H1 (cell line): ENCODE data around the gene PITRM1. TPM values are rescaled to one million over a fixed set of nuclear protein-coding genes. Genes with fewer than 3 reads are reported as not detected.

Experiments
- CTCF ChIA-PET: fragments of 300-600 bp; sonication (Branson Sonifier 250); formaldehyde crosslinking; loops from one replicate; lab custom pipeline; 2021; ENCODE audit not compliant: partially characterized antibody; lab: Charles Lee
- POLR2A ChIA-PET: fragments of 300-600 bp; sonication (Branson Sonifier 250); formaldehyde crosslinking; loops from one replicate; lab custom pipeline; 2021; ENCODE audit warnings: inconsistent platforms; ENCODE audit not compliant: partially characterized antibody; lab: Charles Lee
- DNase-seq, 2 experiments: peaks; one replicate each; pipeline versions ENCODE4 v3.0.0 to v3.0.0-alpha.2; 2010 to 2022; ENCODE audit warnings: low spot score in 2 of 2, low read depth in 1 of 2, mixed read lengths in 1 of 2
- FAIRE-seq: peaks from 2 replicates; lab custom pipeline; 2011; peaks lifted over from hg19 to GRCh38; lab: Jason Lieb, UNC
- H2AFZ ChIP-seq: 2 replicates; pipeline ENCODE4 v1.8.1; 2012; ENCODE audit warnings: low read length, inconsistent platforms
- H2AK5ac ChIP-seq: 2 replicates; pipeline ENCODE4 v1.6.1; 2013; ENCODE audit warnings: low read depth, low read length
- H2BK120ac ChIP-seq: replicated peaks from 2 replicates; pipeline ENCODE3; 2013; ENCODE audit warnings: low read depth, low read length, inconsistent platforms
- H2BK12ac ChIP-seq: 2 replicates; pipeline ENCODE4 v1.6.1; 2013; ENCODE audit warnings: low read depth, low read length
- H2BK15ac ChIP-seq: 2 replicates; pipeline ENCODE4 v1.6.1; 2013; ENCODE audit warnings: low read length
- H2BK20ac ChIP-seq: 2 replicates; pipeline ENCODE4 v1.6.1; 2013; ENCODE audit warnings: low read length
- H2BK5ac ChIP-seq: 2 replicates; pipeline ENCODE4 v1.6.1; 2013; ENCODE audit warnings: low read depth, low read length
- H3K14ac ChIP-seq: 2 replicates; pipeline ENCODE4 v1.6.1; 2013; ENCODE audit warnings: inconsistent platforms; ENCODE audit not compliant: insufficient read length
- H3K18ac ChIP-seq: 2 replicates; pipeline ENCODE4 v1.6.1; 2013; ENCODE audit warnings: low read length; ENCODE audit errors: extremely low read depth
- H3K23ac ChIP-seq: 2 replicates; pipeline ENCODE4 v1.6.1; 2013; ENCODE audit warnings: inconsistent platforms; ENCODE audit not compliant: insufficient read length
- H3K23me2 ChIP-seq: 2 replicates; pipeline ENCODE4 v1.6.1; 2013; ENCODE audit warnings: low read depth, low read length
- H3K27ac ChIP-seq: 2 replicates; pipeline ENCODE4 v1.6.1; 2011; ENCODE audit warnings: low read depth, low read length, inconsistent platforms
- H3K27me3 ChIP-seq, 4 experiments: replicated peaks in 1 of 4; 1 replicate in 1 of 4; 2 replicates in 3 of 4; pipeline versions ENCODE4 v1.6.1 to v1.8.1; 2011 to 2013; ENCODE audit warnings: low read length in 3 of 4, mild to moderate bottlenecking in 3 of 4, inconsistent platforms in 2 of 4, mixed read lengths in 2 of 4, moderate library complexity in 1 of 4; ENCODE audit not compliant: control insufficient read depth in 3 of 4, insufficient read depth in 3 of 4; ENCODE audit errors: extremely low read depth in 1 of 4
- H3K36me3 ChIP-seq, 4 experiments: 2 replicates each; pipeline versions ENCODE4 v1.6.1 to v1.8.1; 2011 to 2013; ENCODE audit warnings: mild to moderate bottlenecking in 4 of 4, low read length in 3 of 4, moderate library complexity in 2 of 4, control low read depth in 1 of 4, inconsistent platforms in 1 of 4; ENCODE audit not compliant: insufficient read depth in 4 of 4, control insufficient read depth in 2 of 4
- H3K4ac ChIP-seq: replicated peaks from 2 replicates; pipeline ENCODE3; 2013; ENCODE audit warnings: low read length, low read depth, mixed read lengths, inconsistent platforms; ENCODE audit not compliant: insufficient read length
- H3K4me1 ChIP-seq, 4 experiments: replicated peaks in 1 of 4; 1 replicate in 1 of 4; 2 replicates in 3 of 4; pipeline versions ENCODE4 v1.6.1 to v1.8.1; 2011 to 2013; ENCODE audit warnings: low read length in 3 of 4, inconsistent platforms in 2 of 4, mixed read lengths in 1 of 4; ENCODE audit not compliant: insufficient read depth in 4 of 4, control insufficient read depth in 3 of 4
- H3K4me2 ChIP-seq, 2 experiments: 2 replicates each; pipeline versions ENCODE4 v1.6.1 to v1.8.1; 2011 to 2013; ENCODE audit warnings: low read depth in 2 of 2, low read length in 2 of 2, control low read depth in 1 of 2, inconsistent platforms in 1 of 2, mild to moderate bottlenecking in 1 of 2; ENCODE audit not compliant: insufficient read depth in 1 of 2
- H3K4me3 ChIP-seq, 4 experiments: fragments of 200-600, 300-600 bp in 1 of 4; sonication (generic), shearing (Covaris generic), sonication (Bioruptor Twin) in 1 of 4; 2 replicates each; pipeline versions ENCODE4 v1.5.1 to v1.8.1; 2011 to 2016; ENCODE audit warnings: low read length in 4 of 4, low read depth in 3 of 4, control low read depth in 2 of 4, inconsistent platforms in 2 of 4, mild to moderate bottlenecking in 2 of 4, mixed read lengths in 1 of 4, moderate library complexity in 1 of 4; ENCODE audit not compliant: insufficient read depth in 2 of 4; ENCODE audit errors: extremely low read depth in 1 of 4
- H3K56ac ChIP-seq: replicated peaks from 2 replicates; pipeline ENCODE3; 2013; ENCODE audit warnings: low read depth, mild to moderate bottlenecking, mixed read lengths, low read length, inconsistent platforms; ENCODE audit not compliant: insufficient read length
- H3K79me1 ChIP-seq: 2 replicates; pipeline ENCODE4 v1.6.1; 2013; ENCODE audit warnings: low read depth, low read length, control low read depth
- H3K79me2 ChIP-seq, 2 experiments: 2 replicates each; pipeline versions ENCODE4 v1.6.1 to v1.8.1; 2012 to 2013; ENCODE audit warnings: low read length in 2 of 2, mild to moderate bottlenecking in 2 of 2, inconsistent platforms in 1 of 2; ENCODE audit not compliant: insufficient read depth in 2 of 2, control insufficient read depth in 1 of 2
- H3K9ac ChIP-seq, 4 experiments: replicated peaks in 1 of 4; 1 replicate in 1 of 4; 2 replicates in 3 of 4; pipeline versions ENCODE4 v1.6.1 to v1.8.1; 2011 to 2013; ENCODE audit warnings: low read depth in 3 of 4, low read length in 3 of 4, control low read depth in 2 of 4, mild to moderate bottlenecking in 2 of 4, moderate library complexity in 2 of 4, inconsistent platforms in 1 of 4; ENCODE audit errors: extremely low read depth in 1 of 4
- H3K9me3 ChIP-seq, 2 experiments: 2 replicates each; pipeline versions ENCODE4 v1.6.1 to v1.8.1; 2012 to 2013; ENCODE audit warnings: mild to moderate bottlenecking in 2 of 2, moderate library complexity in 2 of 2, control low read depth in 1 of 2, inconsistent platforms in 1 of 2, low read depth in 1 of 2, low read length in 1 of 2, mixed read lengths in 1 of 2; ENCODE audit not compliant: insufficient read depth in 2 of 2
- H4K20me1 ChIP-seq, 2 experiments: replicated peaks in 1 of 2; 2 replicates each; pipeline versions ENCODE3 to v1.8.1; 2011 to 2013; ENCODE audit warnings: inconsistent platforms in 2 of 2, low read length in 2 of 2, mild to moderate bottlenecking in 1 of 2; ENCODE audit not compliant: insufficient read depth in 2 of 2, control insufficient read depth in 1 of 2
- H4K5ac ChIP-seq: 2 replicates; pipeline ENCODE4 v1.6.1; 2013; ENCODE audit warnings: low read length, low read depth, mixed read lengths, inconsistent platforms; ENCODE audit not compliant: insufficient read length
- H4K8ac ChIP-seq: 2 replicates; pipeline ENCODE4 v1.8.0; 2013; ENCODE audit warnings: mild to moderate bottlenecking, moderate library complexity, low read length, inconsistent platforms; ENCODE audit not compliant: insufficient read depth; ENCODE audit errors: extremely low read depth
- H4K91ac ChIP-seq: replicated peaks from 2 replicates; pipeline ENCODE3; 2013; ENCODE audit warnings: low read length, mixed read lengths, inconsistent platforms; ENCODE audit not compliant: insufficient read length
- ASH2L ChIP-seq: fragments of 200-600, 300-600 bp; sonication (generic); IDR thresholded peaks from one replicate; pipeline ENCODE4 v1.7.1; 2017; ENCODE audit warnings: low read length
- CHD2 ChIP-seq: IDR thresholded peaks from 2 replicates; pipeline ENCODE4 v1.6.1; 2012; ENCODE audit warnings: low read length, improper control_type of control experiment
- E2F6 ChIP-seq: IDR thresholded peaks from 2 replicates; pipeline ENCODE4 v1.6.1; 2012; ENCODE audit warnings: inconsistent platforms
- HDAC6 ChIP-seq: IDR thresholded peaks from one replicate; pipeline ENCODE4 v1.7.1; 2012; ENCODE audit warnings: low read depth, mild to moderate bottlenecking, inconsistent platforms, low read length, moderate library complexity
- KDM5A ChIP-seq: fragments of 200-600 bp; IDR thresholded peaks from 2 replicates; pipeline ENCODE4 v1.7.1; 2012; ENCODE audit warnings: mild to moderate bottlenecking, low read length, inconsistent platforms, mixed read lengths
- MAFK ChIP-seq: IDR thresholded peaks from 2 replicates; pipeline ENCODE4 v1.6.1; 2012; ENCODE audit warnings: low read depth, mild to moderate bottlenecking, improper control_type of control experiment, low read length
- RAD21 ChIP-seq, 2 experiments: IDR thresholded peaks in 1 of 2; conservative IDR thresholded peaks in 1 of 2; 2 replicates each; pipeline ENCODE4 v1.6.1; 2011; ENCODE audit warnings: low read depth in 2 of 2, low read length in 2 of 2, improper control_type of control experiment in 1 of 2, inconsistent platforms in 1 of 2, mild to moderate bottlenecking in 1 of 2, moderate library complexity in 1 of 2
- RNF2 ChIP-seq: fragments of 200-900, 300-1000 bp; sonication (generic); IDR thresholded peaks from 2 replicates; pipeline ENCODE4 v1.7.1; 2016; ENCODE audit warnings: borderline replicate concordance, low read depth, mild to moderate bottlenecking, antibody characterized with exemption, low read length; ENCODE audit not compliant: poor library complexity, severe bottlenecking; ENCODE audit errors: missing control alignments
- RXRA ChIP-seq: IDR thresholded peaks from 2 replicates; pipeline ENCODE4 v1.6.1; 2011; ENCODE audit warnings: low read depth, mild to moderate bottlenecking, low read length, moderate library complexity; ENCODE audit not compliant: insufficient read depth
- SUZ12 ChIP-seq: fragments of 200-600 bp; sonication (generic); IDR thresholded peaks from 2 replicates; pipeline ENCODE4 v1.6.1; 2012; ENCODE audit warnings: mild to moderate bottlenecking, inconsistent platforms, low read length, moderate library complexity, mixed read lengths
- TAF1 ChIP-seq: IDR thresholded peaks from 2 replicates; pipeline ENCODE4 v1.6.1; 2011; ENCODE audit warnings: mild to moderate bottlenecking, low read depth, low read length
- YY1 ChIP-seq: IDR thresholded peaks from 2 replicates; pipeline ENCODE4 v1.6.1; 2011; ENCODE audit warnings: low read depth, mild to moderate bottlenecking, low read length
- WGBS, 2 experiments: shearing (Covaris generic) in 1 of 2; methylation state at CpG; one replicate each; pipeline versions ENCODE4 v1.1.6 to v1.1.7; 2013 to 2015; ENCODE audit warnings: low lambda C conversion rate in 2 of 2, mixed read lengths in 2 of 2, inconsistent platforms in 1 of 2, low coverage in 1 of 2, missing lambda C conversion rate in 1 of 2; ENCODE audit not compliant: insufficient replicate concordance in 2 of 2, insufficient coverage in 1 of 2, insufficient read length in 1 of 2; ENCODE audit errors: extremely low coverage in 1 of 2, missing lambda C conversion rate in 1 of 2; 5-methylcytosine and 5-hydroxymethylcytosine counted together
- polyA plus RNA-seq, 7 experiments: library from polyadenylated mRNA; depleted of rRNA in 3 of 7; stranded (reverse) in 5 of 7; unstranded in 2 of 7; fragments of >200 nt in 5 of 7; fragments of 200-250 nt in 2 of 7; gene quantifications; 1 replicate in 5 of 7; 2 replicates in 1 of 7; 4 replicates in 1 of 7; pipeline versions ENCODE4 v1.2.1 to v1.2.3, GENCODE V29; 2011 to 2013; ENCODE audit warnings: missing spikeins in 2 of 7, mixed read lengths in 2 of 7
- total RNA-seq: library from RNA; stranded (reverse); fragmentation: NEBNext Ultra II Directional; extraction: Animal tissue kit (Norgen Biotek cat#: 25700); gene quantifications from 2 replicates; pipeline ENCODE4 v1.2.1, GENCODE V29; 2021

The PITRM1 gene
- total and polyA plus RNA-seq, 2 of the 8 experiments (the other 6 are each of a cell fraction or from before 2014, with no cell fraction given): 18.6 to 31.5 TPM

DNA sequence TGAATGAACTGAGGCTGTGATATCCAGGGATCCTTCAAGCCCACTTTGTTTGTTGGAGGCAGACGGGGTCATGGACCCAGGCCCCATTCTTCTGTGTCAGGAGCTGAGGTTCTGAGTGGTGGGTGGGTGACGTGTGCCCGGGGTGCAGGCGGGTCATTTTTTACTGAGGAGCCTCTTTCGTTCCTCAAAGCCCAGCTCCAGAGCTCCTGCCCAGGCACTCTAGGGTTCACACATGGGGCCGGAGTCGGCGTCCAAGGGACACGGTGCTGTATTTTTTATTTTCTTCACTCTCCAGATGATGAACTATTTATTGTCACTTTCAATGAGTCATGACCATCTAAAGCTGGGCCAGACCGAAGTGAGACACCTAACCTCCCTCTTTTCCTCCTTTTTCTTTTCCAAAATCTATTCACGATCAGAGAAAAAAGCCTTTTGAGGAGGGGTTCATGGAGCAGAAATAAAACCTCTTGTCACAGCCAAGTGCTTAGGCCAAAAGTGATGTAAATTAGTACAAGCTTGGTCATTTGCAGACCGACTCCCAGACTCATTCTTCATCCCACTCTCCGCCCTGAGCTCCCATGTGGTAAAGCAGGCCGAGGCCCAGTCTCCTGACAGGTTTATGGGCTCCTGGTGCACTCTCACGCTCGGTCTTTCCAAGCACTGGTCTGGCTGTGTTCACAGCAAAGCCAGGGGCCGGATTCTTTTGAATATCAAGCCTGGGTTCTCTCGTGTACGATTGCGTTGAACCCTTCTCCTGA lies 41.4 kb upstream of the PITRM1 start:
- H2BK120ac ChIP-seq: no peak overlapping the region
- no peak overlapping the region for H3K27ac ChIP-seq
- H3K4ac ChIP-seq: no peak overlapping the region
- no peak for TF ChIP-seq E2F6
- TF ChIP-seq RXRA: no peak
- no peak for TF ChIP-seq TAF1
- no peak for TF ChIP-seq KDM5A
- no peak for TF ChIP-seq SUZ12
- no peak for TF ChIP-seq YY1
- no peak for TF ChIP-seq CHD2
- TF ChIP-seq RAD21 (IDR thresholded peaks at IDR 0.05 in 1 of 2, conservative IDR thresholded peaks at IDR 0.05 in 1 of 2; ENCODE audit: low read depth in 2 of 2, low read length in 2 of 2): no peak
- no peak for TF ChIP-seq ASH2L
- no peak for TF ChIP-seq MAFK
- no peak for TF ChIP-seq RNF2
- no peak for TF ChIP-seq HDAC6
- TF ChIP-seq, all 59 proteins: peak for 0
- Histone ChIP-seq H4K8ac (no peak overlapping the region), H3K79me2 (no peaks in the 10 kb centered on the region), H2BK5ac (no peak overlapping the region), H3K23ac (no peak overlapping the region), H3K4me3 (no peak overlapping the region), H2BK20ac (no peak overlapping the region), H3K79me1 (no peaks in the 10 kb centered on the region), H2BK12ac (no peak overlapping the region), H3K14ac (no peak overlapping the region), H3K4me1 (no peaks in the 10 kb centered on the region), H3K27me3 (0 out of 7 replicates have a peak, but pooled peaks cover 0 to 2% (median 0%) of the 10 kb centered on the region in 4 experiments), H3K56ac (no peak overlapping the region), H3K9me3 (no peaks in the 10 kb centered on the region), H3K4me2 (no peak overlapping the region), H2BK15ac (no peak overlapping the region), H4K20me1 (peaks cover 0 to 1% of the 10 kb centered on the region in 2 experiments), H3K36me3 (no peaks in the 10 kb centered on the region), H3K18ac (no peak overlapping the region), H2AK5ac (no peak overlapping the region), H2AFZ (no peak overlapping the region), H3K23me2 (peaks cover 4% of the 10 kb centered on the region; the same call in 1 of the 2 replicates), H4K5ac (no peak overlapping the region), H3K9ac (no peak overlapping the region), H4K91ac (no peak overlapping the region)
- no peak for FAIRE-seq
- no peak for DNase-seq
- POLR2A ChIA-PET: no interaction called here
- 88% methylated on average over 20 of the region's 20 CpGs; no CpG with 5 or more reads in 1 of the 2 experiments for WGBS, 2 experiments
- CTCF ChIA-PET: interaction anchor here (0.7 to 3.6 kb wide), 7 partner anchors 9 to 1588 kb away, joined by 3 to 18 read pairs (median 3); no protein-coding TSS in a partner anchor
